ENCODE measurements around the gene RNGTT.
"Not testable (repeated sequence)": the region's sequence is repeated elsewhere in the genome, so short reads cannot be mapped to it uniquely, and the experiment has no call there.

The RNGTT gene

DNA sequence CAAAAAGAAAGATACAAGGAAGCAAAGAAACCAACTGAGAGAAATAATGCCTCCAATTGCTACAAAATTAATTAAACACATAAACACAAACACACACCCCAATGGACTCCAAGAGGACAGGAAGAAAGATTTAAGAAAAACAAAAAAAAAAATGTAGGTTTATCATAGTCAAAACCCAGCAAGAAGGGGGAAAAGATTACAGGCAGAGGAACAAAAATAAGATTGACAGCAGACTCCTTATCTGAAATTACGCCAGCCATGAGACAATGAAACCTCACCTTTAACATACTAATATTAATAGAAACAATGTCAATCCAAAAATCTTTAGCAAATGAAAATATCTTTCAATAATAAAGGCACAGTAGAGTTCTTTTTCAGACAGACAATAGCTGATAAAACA, 155.8 kb downstream of the RNGTT start:
- no peak for DNase-seq

DNA sequence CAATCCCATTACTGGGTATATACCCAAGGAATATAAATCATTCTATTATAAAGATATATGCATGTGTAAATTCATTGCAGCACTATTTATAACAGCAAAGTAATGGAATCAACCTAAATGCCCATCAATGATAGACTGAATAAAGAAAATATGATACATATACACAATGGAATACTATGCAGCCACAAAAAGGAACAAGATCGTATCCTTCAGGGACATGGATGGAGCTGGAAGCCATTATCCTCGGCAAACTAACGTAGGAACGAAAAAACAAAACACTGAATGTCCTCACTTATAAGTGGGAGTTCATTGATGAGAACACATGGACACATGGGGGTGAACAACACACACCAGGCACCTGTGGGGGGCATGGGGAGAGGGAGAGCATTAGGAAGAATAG, 156.7 kb downstream of the RNGTT start:
- no peak for DNase-seq

DNA sequence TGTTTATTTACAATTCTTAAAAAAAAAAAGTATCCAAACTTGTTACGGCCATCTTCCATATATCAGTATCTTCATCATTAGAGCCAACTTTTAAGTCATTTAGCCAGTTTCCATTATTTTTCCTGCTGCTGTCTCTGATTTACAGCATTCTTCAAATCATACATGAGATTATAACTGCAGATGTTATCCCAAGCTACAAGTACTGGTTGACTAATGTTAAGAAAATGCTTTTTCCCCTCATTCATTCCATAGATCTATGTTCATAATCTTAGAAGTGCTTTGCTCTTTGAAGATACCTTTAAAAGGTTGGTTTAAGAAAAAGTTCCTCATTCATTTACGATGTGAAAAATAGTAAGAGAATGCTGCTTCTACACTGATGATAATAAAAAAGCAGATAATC, 158.7 kb downstream of the RNGTT start:
- no peak for DNase-seq

DNA sequence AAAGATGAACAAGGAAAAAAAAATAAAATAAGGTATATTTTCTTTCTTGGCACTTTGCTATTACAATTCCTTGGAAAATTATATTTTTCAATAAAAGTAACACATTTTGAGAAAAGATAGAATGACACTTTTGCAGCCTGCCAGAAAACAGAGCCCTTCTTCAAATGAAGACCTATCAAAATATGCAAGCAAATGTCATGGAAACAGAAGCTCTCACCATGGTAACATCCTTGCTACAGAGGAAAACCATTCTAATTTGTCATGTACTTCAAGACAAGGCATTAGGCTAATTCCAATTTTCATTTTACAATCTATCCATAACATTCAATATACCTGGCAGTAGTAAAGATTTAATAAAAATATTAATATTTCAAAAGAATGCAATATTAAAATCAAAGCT, 177.9 kb downstream of the RNGTT start:
- no peak for DNase-seq

DNA sequence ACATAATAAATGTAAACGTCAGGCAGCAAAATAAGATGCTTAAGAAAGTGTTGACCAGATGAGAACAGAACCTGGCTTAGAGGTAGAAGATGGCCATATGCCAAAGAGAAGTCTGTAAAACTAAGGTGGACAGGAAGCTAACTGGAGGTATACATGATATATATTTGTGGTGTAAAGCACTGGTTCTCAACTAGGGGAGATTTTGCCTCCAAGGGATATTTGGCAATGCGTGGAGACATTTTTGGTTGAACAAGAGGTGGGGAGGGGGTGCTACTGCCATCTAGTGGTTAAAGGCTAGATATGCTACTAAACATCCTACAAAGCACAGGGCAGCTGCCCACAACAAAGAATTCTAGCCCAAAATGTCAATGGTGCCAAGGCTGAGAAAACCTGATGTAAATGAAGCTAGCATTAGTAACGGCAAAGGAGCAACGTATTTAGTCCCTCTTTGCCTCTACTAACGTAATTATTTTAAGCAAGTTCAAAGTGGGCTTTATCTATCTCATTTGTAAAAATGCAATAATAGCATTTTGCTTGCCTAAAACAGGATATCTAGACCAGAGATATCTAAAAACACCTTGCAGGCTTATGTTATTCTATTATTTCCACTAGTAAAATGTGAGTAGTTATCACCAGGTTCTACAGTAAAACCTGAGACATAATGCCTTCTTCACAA, 182.6 kb downstream of the RNGTT start:
- DNase-seq = peak in 11 of 14 donors; percentile 1 to 70 (median 9)

DNA sequence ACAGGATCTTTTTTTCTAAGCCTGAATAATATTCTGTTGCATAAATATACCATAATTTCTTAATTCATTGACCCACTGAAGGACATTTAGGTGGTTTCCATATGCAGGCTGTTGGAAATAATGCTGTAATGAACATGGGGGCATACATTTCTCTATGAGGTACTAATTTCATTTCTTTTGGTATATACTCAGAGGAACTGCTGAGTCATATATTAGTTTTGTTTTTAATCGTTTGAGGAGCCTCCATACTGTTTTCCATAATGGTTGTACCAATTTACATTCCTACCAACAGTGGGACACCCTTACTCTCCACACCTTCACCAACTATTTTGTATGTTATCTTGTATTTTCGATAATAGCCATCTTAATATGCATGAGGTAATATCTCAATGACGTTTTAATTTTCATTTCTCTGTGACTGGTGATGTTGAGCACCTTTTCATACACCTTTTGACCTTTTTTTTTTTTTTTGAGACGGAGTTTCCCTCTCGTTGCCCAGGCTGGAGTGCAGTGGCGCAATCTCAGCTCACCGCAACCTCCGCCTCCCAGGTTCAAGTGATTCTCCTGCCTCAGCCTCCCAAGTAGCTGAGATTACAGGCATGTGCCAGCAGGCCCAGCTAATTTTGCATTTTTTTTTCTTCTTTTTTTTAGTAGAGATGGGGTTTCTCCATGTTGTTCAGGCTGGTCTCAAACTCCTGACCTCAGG, 187.4 kb downstream of the RNGTT start:
- DNase-seq = no peak

DNA sequence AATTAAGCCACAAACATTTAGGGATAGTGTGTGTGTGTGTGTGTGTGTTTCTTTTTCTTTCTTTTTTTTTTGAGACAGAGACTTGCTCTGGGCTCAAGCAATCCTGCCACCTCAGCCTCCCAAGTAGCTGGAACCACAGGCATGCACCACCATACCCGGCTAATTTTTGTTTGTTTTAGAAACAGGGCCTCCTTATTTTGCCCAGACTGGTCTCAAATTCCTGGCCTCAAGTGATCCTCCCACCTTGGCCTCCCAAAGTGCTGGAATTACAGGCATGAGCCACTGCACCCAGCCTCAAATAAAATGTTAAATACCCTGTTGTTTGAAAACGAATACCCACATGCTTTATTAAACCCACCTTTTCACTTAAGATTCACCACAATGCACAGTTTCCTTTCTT, 195.3 kb downstream of the RNGTT start:
- DNase-seq = not testable (repeated sequence)

DNA sequence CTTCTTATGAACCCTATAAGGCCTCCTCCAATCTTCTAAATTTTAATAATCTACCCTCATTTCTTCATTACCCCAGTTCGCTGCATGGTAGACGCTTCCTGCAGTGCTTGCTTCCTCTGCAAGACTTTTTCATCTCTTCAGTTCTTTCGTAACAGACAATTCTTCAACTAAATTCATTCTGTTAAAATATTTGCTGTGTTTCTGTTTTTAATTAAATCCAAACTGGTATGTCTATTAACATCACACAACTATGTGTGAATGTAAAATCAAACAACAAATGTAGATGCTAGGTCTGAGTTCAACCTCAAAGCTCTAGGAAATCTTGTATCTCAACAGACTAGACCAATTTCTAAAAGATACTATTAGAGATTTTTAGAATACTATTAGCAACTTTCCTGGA, 199.3 kb downstream of the RNGTT start:
- no peak for DNase-seq

DNA sequence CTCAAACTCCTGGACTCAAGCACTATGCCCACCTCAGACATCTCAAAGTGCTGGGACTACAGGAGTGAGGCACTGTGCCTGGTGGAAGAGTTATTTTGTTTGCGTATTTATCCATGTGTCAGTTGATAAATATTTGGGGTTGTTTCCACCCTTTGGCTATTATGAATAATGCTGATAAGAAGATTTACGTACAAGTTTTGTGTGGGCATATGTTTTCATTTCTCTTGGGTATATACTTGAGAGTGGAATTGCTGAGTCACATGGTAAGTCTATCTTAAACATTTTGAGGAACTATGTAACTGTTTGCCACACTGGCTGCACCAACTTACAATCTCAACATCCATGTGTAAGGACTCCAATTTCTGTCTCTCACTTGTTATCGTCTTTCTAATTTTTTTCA, 200.3 kb downstream of the RNGTT start:
- DNase-seq = no peak

DNA sequence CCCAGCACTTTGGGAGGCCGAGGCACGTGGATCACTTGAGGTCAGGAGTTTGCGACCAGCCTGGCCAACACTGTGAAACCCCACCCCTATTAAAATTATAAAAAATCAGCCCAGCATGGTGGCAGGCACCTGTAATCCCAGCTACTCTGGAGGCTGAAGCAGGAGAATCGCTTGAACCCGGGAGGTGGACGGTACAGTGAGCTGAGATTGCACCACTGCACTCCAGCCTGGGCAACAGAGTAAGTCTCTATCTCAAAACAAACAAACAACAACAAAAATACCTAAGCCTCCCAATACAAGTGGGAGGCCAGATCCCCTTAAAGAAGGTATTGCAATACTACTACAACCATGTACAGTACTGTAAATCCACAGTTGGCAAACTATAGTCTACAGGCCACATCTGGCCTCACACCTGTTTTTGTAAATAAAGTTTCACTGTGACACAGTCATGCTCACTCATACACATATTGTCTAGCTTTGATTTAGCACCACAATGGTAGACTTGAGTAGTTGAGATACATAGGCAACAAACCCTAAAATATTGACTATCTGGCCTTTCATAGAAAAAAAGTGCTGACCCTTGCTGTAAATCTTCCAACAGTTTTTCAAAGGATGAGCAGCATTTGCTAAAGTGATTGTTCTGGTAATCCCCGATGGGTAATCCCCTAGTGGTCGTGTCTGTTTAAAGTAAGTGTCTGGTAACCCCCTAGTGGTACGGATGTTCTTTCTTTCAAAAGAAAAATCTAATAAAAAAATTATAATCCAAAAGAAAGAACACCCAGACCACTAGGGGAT, 202.0 kb downstream of the RNGTT start:
- no peak for DNase-seq

DNA sequence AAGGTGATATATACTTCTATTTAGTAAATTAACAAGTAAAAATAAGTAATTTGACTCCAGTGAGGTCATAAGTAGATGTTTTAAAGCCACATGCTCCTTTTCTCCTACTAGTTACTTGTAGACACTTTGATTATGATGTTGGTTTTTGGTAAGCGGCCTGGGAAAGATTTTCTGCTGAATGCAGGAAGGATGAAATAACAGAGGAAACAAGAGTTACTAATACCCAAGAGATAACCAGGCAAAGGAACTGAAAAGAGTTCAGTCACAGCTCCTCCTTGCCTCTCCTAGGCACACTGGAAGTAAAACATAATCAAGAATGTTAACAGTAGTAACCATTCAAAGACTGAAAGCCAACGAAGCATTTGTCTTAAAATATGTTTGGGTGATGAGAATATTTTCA, 203.3 kb downstream of the RNGTT start:
- DNase-seq = no peak

DNA sequence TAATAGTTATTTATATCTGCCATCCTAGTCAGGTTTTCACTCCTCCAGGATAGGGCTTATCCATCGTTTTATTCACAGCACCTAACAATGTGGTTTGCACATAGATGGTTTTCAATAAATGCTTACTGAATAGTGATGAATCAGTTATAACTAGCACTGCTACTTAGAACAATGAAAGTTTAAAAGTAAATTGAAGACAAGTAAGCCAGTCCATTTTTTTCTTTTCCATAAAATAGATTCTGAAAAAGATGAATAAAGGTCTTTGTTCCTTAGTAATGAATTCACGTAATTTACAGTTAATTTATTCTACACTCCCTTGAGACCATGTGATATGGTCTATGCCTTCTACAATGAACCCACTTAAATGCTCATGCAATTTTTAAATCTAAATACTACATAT, 212.5 kb downstream of the RNGTT start:
- DNase-seq = no peak

DNA sequence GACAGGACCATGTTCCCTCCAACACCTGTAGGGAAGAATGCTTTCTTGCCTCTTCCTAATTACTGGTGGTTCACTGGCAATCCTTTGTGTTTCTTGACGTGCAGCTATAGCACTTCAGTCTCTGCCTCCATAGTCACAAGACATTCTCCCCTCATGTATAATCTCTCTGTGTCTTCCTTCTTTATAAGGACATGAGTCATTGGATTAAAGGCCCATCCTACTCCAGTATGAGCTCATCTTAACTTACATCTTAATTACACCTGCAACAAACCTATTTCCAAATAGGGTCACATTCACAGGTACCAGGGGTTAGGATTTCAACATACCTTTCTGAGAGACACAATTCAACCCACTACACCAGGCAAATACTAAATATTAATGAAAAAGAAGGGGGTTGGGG, 213.6 kb downstream of the RNGTT start:
- no peak for DNase-seq

DNA sequence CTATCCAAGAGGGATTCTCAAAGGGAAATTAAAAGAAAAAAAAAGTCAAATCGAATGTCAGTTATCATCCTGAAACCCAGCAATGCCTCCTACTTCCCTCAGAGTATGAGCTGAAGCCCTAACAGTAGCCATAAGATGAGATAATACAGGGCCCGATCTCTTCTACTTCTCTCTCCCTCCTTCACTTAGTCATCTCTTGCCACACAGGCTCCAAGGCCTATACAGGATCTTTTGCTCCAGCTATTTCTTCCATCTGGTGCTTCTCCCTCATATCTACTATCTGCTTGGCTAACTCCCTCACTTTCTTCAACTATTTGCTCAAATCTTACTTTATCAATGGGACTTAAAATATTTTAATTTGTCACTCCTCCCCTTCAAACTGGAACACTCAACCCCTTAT, 215.3 kb downstream of the RNGTT start:
- DNase-seq = no peak

DNA sequence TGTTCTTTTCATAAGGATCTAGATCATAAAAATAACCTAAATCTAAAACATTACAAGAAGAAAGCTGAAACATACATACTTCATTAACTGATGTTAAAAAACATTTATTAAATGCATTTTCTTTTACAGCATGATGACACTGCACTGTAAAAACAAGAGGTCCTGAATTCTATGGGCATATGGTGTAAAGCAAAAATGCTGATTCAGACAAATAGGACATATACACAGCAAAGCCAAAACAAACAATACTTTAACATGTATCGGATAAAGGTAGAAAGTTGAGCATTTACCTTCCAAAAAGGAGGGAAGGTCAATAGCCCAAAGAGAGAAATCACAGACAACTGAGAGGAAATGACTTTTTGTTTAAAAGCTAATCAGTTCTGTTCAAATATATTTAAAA, 221.5 kb downstream of the RNGTT start:
- no peak for DNase-seq

DNA sequence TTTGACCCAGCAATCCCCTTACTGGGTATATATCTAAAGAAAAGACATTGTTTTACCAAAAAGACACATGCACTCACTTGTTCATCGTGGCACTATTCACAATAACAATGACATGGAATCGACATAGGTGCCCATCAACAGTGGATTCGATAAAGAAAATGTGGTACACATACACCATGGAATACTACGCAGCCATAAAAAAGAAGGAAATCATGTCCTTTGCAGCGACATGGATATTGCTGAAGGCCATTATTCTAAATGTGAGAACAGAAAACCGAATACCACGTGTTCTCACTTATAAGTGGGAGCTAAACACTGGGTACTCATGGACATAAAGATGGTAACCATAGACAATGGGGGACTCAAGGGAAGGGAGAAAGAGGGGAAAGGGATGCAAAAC, 222.3 kb downstream of the RNGTT start:
- no peak for DNase-seq

DNA sequence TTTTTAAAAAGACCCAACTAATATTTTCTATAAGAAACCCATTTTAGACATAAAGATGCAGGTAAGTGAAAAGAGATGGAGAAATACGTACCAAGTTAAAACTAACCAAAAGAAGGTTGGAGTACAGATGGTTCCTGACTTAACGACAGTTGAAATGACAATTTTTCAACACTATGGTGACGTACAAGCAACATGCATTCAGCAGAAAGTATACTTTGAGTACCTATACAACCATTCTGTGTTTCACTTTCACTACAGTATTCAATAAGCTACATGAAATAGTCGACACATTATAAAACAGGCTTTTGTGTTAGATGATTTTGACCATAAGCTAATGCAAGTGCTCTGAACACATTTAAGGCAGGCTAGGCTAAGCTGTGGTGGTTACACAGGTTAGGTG, 228.9 kb downstream of the RNGTT start:
- no peak for DNase-seq

DNA sequence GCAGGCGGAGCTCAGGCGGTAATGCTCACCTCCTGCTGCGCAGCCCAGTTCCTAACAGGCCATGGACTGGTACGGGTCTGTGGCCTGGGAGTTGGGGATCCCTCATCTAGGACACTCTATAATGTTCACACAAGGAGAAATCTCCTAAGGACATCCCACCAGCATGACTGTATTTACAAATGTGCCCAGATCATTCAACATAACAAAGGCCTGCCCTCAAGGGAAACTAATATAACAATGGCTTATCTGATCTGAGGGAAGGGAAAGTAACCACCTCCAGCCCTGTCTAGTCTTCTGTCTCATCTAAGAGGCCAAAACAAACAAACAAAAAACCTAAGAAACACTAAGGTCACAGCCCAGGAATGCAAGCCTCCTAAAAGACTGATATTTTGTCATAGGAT, 232.8 kb downstream of the RNGTT start:
- no peak for DNase-seq

DNA sequence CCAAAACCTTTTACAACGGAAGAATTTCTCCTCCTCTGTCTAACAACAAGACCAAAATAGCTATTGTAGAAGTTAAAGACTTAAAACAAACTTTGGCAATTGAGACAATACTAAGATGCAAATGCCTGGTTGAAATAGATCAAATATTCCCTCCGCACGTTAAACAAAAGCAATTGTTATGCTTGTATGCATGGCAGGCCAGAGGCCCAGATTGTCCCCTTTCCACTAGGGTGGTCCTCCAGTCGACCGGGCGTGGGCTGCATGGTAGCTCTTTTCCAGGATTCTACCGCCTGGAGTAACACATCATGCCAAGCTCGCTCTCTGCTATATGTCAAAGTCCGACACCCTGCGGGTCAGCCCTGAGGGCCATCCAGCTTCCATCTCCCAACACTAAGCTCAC, 234.7 kb downstream of the RNGTT start:
- DNase-seq = no peak

DNA sequence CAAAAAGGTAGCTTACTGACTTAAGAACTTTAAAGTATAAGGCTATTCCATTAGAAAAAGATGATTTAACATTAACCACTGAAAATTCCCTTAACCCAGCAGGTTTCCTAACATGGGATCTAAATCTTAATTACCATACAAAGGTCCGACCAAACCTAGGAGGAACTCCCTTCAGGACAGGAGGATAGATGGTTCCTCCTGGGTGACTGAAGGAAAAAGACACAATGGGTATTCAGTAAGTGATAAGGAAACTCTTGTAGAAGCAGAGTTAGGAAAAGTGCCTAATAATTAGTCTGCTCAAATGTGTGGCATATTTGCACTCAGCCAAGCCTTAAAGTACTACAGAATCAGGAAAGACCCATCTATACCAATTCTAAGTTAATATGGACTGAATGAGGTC, 237.0 kb downstream of the RNGTT start:
- not testable (repeated sequence) for DNase-seq

DNA sequence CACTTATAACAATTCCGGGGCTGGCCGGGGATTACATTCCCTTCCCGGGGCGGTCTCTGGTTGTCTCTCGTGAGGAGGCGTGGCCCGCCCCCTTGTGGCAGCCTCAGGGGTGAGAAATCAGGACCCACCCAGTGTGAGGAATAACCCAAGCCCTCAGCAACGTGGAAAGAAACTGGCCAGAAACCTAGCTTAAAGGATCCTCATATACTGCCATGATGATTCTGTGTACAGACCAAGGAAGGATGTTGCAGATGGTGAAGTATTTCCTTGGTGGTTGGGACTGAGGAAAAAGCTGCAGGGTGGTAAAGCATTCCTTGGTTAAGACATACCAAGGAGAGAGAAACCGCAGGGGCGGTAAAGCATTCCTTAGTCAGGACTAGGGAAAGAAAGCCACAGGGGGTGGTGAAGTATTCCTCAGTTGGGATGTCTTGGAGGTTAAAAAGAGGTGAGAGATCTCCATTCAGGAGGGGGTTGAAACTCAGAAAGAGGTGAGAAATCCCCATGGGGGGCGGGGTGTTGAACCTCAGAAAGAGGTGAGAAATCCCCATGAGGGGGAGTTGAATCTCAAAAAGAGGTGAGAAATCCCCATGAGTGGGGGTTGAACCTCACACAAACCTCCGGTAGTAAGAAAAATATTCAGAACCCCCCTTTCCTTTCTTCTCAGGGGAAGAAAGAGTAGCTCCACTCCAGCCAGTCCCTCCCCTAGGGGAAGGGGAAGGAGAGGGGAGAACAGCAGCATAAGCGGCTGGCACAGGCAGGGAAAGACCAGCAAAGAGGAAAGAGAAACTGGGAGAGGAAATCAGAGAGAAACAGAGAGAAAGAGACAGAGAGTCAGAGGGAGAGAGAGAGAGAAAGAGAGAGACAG, 238.1 kb downstream of the RNGTT start:
- DNase-seq = peak in 1 of 14 donors; percentile 1

DNA sequence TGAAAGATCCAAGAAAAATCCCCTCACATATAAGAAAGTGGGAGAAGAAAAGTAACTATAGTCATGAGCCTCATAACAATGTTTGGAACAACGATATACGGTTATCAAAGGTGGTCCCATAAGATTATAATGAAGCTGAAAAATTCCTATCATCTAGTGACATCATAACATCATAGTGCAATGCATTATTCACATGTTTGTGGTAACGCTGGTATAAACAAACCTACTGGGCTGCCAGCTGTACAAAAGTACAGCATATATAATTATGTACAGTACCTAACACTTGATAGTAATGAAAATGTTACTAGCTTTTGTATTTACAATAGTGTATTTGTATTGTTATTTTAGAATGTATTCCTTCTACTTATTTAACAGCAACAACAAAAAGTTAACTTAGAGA, 240.7 kb downstream of the RNGTT start:
- DNase-seq = no peak

DNA sequence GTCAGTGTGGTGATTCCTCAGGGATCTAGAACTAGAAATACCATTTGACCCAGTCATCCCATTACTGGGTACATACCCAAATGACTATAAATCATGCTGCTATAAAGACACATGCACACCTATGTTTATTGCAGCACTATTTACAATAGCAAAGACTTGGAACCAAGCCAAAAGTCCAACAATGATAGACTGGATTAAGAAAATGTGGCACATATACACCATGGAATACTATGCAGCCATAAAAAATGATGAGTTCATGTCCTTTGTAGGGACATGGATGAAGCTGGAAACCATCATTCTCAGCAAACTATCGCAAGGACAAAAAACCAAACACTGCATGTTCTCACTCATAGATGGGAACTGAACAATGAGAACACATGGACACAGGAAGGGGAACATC, 247.0 kb downstream of the RNGTT start:
- not testable (repeated sequence) for DNase-seq

Data from C1 segment of cervical spinal cord (tissue), 14 donors.